ENCODE data around the gene MAP3K15. TPM values are rescaled to one million over a fixed set of nuclear protein-coding genes. Genes with fewer than 3 reads are reported as not detected.

The MAP3K15 gene
- total and polyA plus RNA-seq, 10 of the 15 experiments (the other 5 are each of a cell fraction or from before 2014, with no cell fraction given) = 0.03 to 0.16 TPM; not detected in 8

DNA sequence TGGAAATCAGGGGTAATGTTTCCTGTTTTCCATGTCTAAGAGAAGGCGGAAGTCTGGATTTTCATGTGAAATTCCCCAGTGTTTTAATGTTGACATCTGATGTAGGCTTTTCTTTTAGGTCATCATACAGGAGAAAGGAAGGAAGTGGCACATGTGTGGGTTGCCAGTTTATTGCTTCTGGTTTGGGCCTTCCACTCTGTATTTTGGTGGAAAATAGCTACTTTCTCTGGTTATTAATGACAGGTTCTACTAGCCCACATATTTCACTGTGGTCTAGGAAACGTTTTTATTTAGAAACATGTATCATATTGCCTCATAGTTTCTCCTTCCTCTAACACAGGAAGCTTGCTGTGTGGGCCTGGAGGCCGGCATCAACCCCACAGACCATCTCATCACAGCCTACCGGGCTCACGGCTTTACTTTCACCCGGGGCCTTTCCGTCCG lies 164.3 kb downstream of the MAP3K15 start (continued):
- TF ChIP-seq RBBP5 (conservative IDR thresholded peaks at IDR 0.05) (no peak), MLLT1 (IDR thresholded peaks at IDR 0.05) (no peak), TBL1XR1 (IDR thresholded peaks at IDR 0.05; ENCODE audit: low read depth, low read length) (no peak), FOXM1 (IDR thresholded peaks at IDR 0.05; ENCODE audit: low read depth, low read length) (peak; percentile 29; the same call in 1 of the 2 replicates), CEBPB (IDR thresholded peaks at IDR 0.05; ENCODE audit: borderline replicate concordance in 1 of 2, low read depth in 2 of 2, low read length in 2 of 2) (0 out of 4 replicates have a peak, but pooled peaks of 1 of the 2 experiments have one; percentile 48), ZZZ3 (IDR thresholded peaks at IDR 0.05; ENCODE audit: control insufficient read depth, insufficient read length, low read depth) (no peak), RCOR1 (conservative IDR thresholded peaks at IDR 0.05; ENCODE audit: low read depth, low read length) (no peak), BCL3 (IDR thresholded peaks at IDR 0.05; ENCODE audit: borderline replicate concordance, insufficient read depth, low read depth, low read length, poor library complexity, severe bottlenecking) (no peak), MTA3 (IDR thresholded peaks at IDR 0.05; ENCODE audit: borderline replicate concordance, low read length) (0 out of 2 replicates have a peak, but pooled peaks have one; percentile 27), MXI1 (IDR thresholded peaks at IDR 0.05; ENCODE audit: low read depth, low read length) (no peak), RB1 (IDR thresholded peaks at IDR 0.05; ENCODE audit: borderline replicate concordance) (no peak), BMI1 (IDR thresholded peaks at IDR 0.05; ENCODE audit: borderline replicate concordance) (no peak), FOXK2 (IDR thresholded peaks at IDR 0.05) (no peak), TCF3 (IDR thresholded peaks at IDR 0.05; ENCODE audit: borderline replicate concordance, insufficient read depth, low read depth, low read length) (no peak), EED (IDR thresholded peaks at IDR 0.05; ENCODE audit: low read depth) (0 out of 2 replicates have a peak, but pooled peaks have one; percentile 37), ZNF622 (IDR thresholded peaks at IDR 0.05) (no peak), CBFB (IDR thresholded peaks at IDR 0.05; ENCODE audit: low read depth) (no peak), CREB1 (IDR thresholded peaks at IDR 0.05; ENCODE audit: low read depth) (0 out of 2 replicates have a peak, but pooled peaks have one; percentile 25), POU2F2 (IDR thresholded peaks at IDR 0.05; ENCODE audit: borderline replicate concordance, low read depth, low read length) (no peak), MTA2 (IDR thresholded peaks at IDR 0.05; ENCODE audit: low read depth) (peak; percentile 32; the same call in 1 of the 2 replicates), RAD21 (IDR thresholded peaks at IDR 0.05; ENCODE audit: insufficient read depth, low read depth, low read length) (no peak), SIX5 (IDR thresholded peaks at IDR 0.05; ENCODE audit: low read depth, low read length, severe bottlenecking) (no peak), BCL11A (IDR thresholded peaks at IDR 0.05; ENCODE audit: low read depth, low read length) (no peak), TAF1 (IDR thresholded peaks at IDR 0.05; ENCODE audit: borderline replicate concordance, low read depth, low read length) (no peak), TCF7 (IDR thresholded peaks at IDR 0.05; ENCODE audit: borderline replicate concordance) (no peak)
- TF ChIP-seq, protein P1, sequence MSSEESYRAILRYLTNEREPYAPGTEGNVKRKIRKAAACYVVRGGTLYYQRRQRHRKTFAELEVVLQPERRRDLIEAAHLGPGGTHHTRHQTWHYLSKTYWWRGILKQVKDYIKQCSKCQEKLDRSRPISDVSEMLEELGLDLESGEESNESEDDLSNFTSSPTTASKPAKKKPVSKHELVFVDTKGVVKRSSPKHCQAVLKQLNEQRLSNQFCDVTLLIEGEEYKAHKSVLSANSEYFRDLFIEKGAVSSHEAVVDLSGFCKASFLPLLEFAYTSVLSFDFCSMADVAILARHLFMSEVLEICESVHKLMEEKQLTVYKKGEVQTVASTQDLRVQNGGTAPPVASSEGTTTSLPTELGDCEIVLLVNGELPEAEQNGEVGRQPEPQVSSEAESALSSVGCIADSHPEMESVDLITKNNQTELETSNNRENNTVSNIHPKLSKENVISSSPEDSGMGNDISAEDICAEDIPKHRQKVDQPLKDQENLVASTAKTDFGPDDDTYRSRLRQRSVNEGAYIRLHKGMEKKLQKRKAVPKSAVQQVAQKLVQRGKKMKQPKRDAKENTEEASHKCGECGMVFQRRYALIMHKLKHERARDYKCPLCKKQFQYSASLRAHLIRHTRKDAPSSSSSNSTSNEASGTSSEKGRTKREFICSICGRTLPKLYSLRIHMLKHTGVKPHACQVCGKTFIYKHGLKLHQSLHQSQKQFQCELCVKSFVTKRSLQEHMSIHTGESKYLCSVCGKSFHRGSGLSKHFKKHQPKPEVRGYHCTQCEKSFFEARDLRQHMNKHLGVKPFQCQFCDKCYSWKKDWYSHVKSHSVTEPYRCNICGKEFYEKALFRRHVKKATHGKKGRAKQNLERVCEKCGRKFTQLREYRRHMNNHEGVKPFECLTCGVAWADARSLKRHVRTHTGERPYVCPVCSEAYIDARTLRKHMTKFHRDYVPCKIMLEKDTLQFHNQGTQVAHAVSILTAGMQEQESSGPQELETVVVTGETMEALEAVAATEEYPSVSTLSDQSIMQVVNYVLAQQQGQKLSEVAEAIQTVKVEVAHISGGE (CRISPR knock-in tag; IDR thresholded peaks at IDR 0.05) = no peak
- TF ChIP-seq, protein P2, sequence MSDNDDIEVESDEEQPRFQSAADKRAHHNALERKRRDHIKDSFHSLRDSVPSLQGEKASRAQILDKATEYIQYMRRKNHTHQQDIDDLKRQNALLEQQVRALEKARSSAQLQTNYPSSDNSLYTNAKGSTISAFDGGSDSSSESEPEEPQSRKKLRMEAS (IDR thresholded peaks at IDR 0.05; ENCODE audit: low read depth, low read length) = no peak
